Motor neuron (in vitro differentiated cells): Measurements from ENCODE around the gene ERFE. TPM values are rescaled to one million over a fixed set of nuclear protein-coding genes. Genes with fewer than 3 reads are reported as not detected.
"Not testable (repeated sequence)": the region's sequence is repeated elsewhere in the genome, so short reads cannot be mapped to it uniquely, and the experiment has no call there.

Experiments used
- ATAC-seq, 8 experiments: fragments of 200-7000 bp; cut with Tn5 transposase; replicated peaks in 6 of 8; 2 replicates each; pipeline ENCODE4 v1.8.0; 2021; ENCODE audit warnings: mild to moderate bottlenecking in 8 of 8, moderate library complexity in 8 of 8
- H3K27ac ChIP-seq, 2 donors: fragments of 250-450 bp; sonication (Bioruptor Pico); 2 replicates each; pipeline ENCODE4 v1.9.0; 2021; ENCODE audit warnings: antibody characterized with exemption in 2 of 2, mild to moderate bottlenecking in 2 of 2, moderate library complexity in 1 of 2
- H3K4me1 ChIP-seq, 2 donors: fragments of 250-450 bp; sonication (Bioruptor Pico); replicated peaks in 1 of 2; 2 replicates each; pipeline ENCODE4 v1.6.1; 2021; ENCODE audit warnings: antibody characterized with exemption in 2 of 2, mild to moderate bottlenecking in 2 of 2, moderate library complexity in 1 of 2
- H3K4me3 ChIP-seq, 5 donors: fragments of 250-450 bp; sonication (Bioruptor Pico); 2 replicates each; pipeline ENCODE4 v1.9.0; 2021; ENCODE audit warnings: antibody characterized with exemption in 5 of 5, mild to moderate bottlenecking in 5 of 5, moderate library complexity in 4 of 5
- WGBS, 10 experiments: fragments of 450-650 bp; shearing (Covaris generic); methylation state at CpG; one replicate each; pipeline ENCODE4 v1.0.0; 2022; 5-methylcytosine and 5-hydroxymethylcytosine counted together
- in situ Hi-C, 9 experiments: fragments of 400-800 bp; cut with MboI; loops; one replicate each; pipeline ENCODE4 v1.15.0; 2021; ENCODE audit warnings: low sequenced_read_pairs in 9 of 9, low pct_unique_long_range_greater_than_20kb in 2 of 9; ENCODE audit not compliant: unreplicated experiment in 9 of 9
- total RNA-seq, 8 experiments: library from RNA; unstranded; fragments of 300-600 nt; gene quantifications; 2 replicates each; pipeline versions ENCODE4 v1.2.3 to v1.2.4, GENCODE V29; 2022

ERFE gene, protein sequence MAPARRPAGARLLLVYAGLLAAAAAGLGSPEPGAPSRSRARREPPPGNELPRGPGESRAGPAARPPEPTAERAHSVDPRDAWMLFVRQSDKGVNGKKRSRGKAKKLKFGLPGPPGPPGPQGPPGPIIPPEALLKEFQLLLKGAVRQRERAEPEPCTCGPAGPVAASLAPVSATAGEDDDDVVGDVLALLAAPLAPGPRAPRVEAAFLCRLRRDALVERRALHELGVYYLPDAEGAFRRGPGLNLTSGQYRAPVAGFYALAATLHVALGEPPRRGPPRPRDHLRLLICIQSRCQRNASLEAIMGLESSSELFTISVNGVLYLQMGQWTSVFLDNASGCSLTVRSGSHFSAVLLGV
- total RNA-seq = 1 to 10 TPM in 2 of 8 experiments, under 1 TPM in 6; 0.54 to 2.9 (median 0.80) TPM

- no CpG with 5 or more reads among the region's 61 CpGs for WGBS, 10 experiments
- in situ Hi-C loops = no loop called here
- peak within 1 kb of the TSS; percentile 2 to 34 (median 16) for H3K4me3 ChIP-seq
These were observed at the start of gene ERFE for GRCh38 chr2:238158509-238159070. Gene ERFE (plus strand): TSS chr2:238158970. CDS start chr2:238159008, 38 bp downstream.

DNA sequence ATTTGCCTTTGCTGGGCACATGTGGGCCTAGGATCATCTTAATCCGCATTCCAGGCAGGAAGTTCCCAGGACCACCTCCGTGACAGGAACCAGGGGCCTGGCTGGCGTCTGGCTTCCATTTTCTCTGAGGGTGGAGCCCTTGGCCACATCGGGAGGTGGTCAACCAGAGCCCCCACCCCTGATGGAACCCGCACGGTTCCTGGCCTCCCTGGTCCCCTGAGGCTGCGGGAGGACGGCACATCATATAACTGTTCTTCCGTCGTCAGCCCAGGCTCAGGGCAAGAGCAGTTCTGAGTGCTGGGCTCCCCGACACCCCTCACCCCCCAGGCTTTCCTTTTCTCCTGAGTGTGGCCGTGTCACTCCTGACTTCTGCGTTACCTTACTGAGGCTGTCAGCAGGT lies 45.2 kb upstream of the ERFE start:
- Histone ChIP-seq H3K27ac (no peak overlapping the region), H3K4me1 (peaks cover 7 to 9% of the 10 kb centered on the region in 2 donors), H3K4me3 (no peak overlapping the region)
- in situ Hi-C loops = no loop called here
- no peak for ATAC-seq
- WGBS, 10 experiments = 33 to 100% (median 81%) methylated on average over 1 to 10 of the region's 13 CpGs; no CpG with 5 or more reads in 2 of the 10 experiments

More at GRCh38 chr2:238158509-238159070, at the start of gene ERFE:
- ATAC-seq = peak; percentile 55 to 85 (median 68)
- H3K27ac ChIP-seq = no peak within 1 kb of the TSS
- peaks cover 0 to 8% of the 10 kb centered on the region in 2 donors for H3K4me1 ChIP-seq

- 80 to 100% methylated on average over 2 of the region's 16 CpGs; no CpG with 5 or more reads in 8 of the 10 experiments for WGBS, 10 experiments
- Histone ChIP-seq H3K4me1 (peaks cover 0 to 2% of the 10 kb centered on the region in 2 donors), H3K4me3 (no peak overlapping the region), H3K27ac (no peak overlapping the region)
- in situ Hi-C loops = no loop called here
- ATAC-seq = no peak
These were observed 44.4 kb upstream of the ERFE start for GRCh38 chr2:238114331-238114841.

- in situ Hi-C loops = no loop called here
- Histone ChIP-seq H3K4me1 (peaks cover 5 to 6% of the 10 kb centered on the region in 2 donors), H3K4me3 (no peak overlapping the region), H3K27ac (no peak overlapping the region)
- WGBS, 10 experiments = 77 to 100% (median 82%) methylated on average over 2 to 14 of the region's 32 CpGs; no CpG with 5 or more reads in 2 of the 10 experiments
- ATAC-seq = no peak
These were observed 43.7 kb upstream of the ERFE start for GRCh38 chr2:238114851-238115660.

DNA sequence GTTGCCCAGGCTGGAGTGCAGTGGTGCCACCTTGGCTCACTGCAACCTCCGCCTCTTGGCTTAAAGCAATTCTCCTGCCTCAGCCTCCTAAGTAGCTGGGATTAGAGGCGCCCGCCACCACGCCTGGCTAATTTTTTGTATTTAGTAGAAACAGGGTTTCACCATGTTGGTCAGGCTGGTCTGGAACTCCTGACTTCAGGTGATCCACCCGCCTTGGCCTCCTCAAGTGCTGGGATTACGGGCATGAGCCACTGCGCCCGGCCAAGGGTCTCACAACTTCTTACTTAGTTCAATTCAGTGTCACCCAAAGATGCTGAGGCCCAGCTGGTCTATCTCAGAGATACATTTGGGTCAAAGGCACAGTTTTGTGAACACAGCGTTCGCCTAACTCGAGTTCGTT lies 43.1 kb upstream of the ERFE start:
- H3K4me3 ChIP-seq, in situ Hi-C loops, H3K27ac ChIP-seq, ATAC-seq: not testable (repeated sequence)
- H3K4me1 ChIP-seq = peaks cover 9 to 10% of the 10 kb centered on the region in 2 donors
- WGBS, 10 experiments = 80 to 94% (median 89%) methylated on average over 1 to 5 of the region's 12 CpGs; no CpG with 5 or more reads in 4 of the 10 experiments

DNA sequence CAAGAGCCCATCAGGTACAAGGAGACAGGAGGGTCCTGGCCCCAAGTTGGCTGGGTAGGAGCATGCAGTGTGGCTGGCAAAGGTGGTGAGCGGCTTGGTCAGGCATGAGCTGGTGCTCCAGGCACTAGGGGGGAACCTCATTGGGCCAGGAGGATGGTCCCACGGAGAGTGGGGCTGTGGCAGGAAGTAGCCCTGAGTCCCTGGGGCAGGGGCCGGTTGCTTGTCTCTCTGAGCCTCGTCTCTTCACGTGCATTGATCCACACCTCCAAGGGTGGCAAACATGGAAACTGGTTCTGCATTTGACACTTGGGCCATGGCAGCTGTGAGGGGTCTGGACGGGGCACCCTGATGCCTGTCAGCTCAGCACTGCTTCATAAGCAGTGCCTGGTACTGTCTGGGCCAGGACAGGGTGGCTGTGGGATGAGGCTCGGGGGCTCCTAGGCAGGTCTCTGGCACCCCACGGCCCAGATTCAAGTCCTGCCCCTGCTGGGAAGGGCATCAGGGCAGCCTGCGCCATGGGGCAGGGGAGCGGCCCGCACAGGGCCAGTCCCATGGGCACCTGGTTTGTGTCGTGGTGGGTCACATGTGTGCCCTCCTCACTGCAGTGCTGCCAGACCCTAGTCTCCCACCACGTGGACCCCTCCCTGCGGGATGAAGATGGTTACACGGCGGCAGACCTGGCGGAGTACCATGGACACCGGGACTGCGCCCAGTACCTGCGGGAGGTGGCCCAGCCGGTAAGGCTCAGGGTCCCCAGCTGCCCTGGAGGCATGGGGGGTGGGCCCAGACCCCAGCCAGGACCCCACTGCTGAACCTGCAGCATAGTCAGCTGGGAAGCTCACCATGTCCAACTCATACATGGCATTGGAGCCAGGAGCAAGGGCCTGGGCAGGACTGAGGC lies 42.2 kb upstream of the ERFE start:
- in situ Hi-C loops = no loop called here
- ATAC-seq = no peak
- 60 to 89% (median 69%) methylated on average over 1 to 13 of the region's 21 CpGs; no CpG with 5 or more reads in 6 of the 10 experiments for WGBS, 10 experiments

GRCh38 chr2:238117199-238118154 lies 41.3 kb upstream of the ERFE start:
- 10 to 100% (median 41%) methylated on average over 1 to 3 of the region's 11 CpGs; no CpG with 5 or more reads in 2 of the 10 experiments for WGBS, 10 experiments
- no peak overlapping the region for H3K4me3 ChIP-seq

More for the DNA sequence above, 42.2 kb upstream of the ERFE start:
- Histone ChIP-seq H3K27ac (no peak overlapping the region), H3K4me3 (no peak overlapping the region), H3K4me1 (peaks cover 15% of the 10 kb centered on the region in 2 donors)

GRCh38 chr2:238119756-238120462 lies 38.9 kb upstream of the ERFE start:
- WGBS, 10 experiments = 100% methylated on average over 1 of the region's 15 CpGs; no CpG with 5 or more reads in 9 of the 10 experiments
- in situ Hi-C loops = no loop called here
- H3K4me1 ChIP-seq = peaks cover 15 to 18% of the 10 kb centered on the region in 2 donors
- H3K4me3 ChIP-seq = no peak overlapping the region
- peak overlapping the region; percentile 60 to 61 for H3K27ac ChIP-seq
- ATAC-seq = no peak

More at GRCh38 chr2:238117199-238118154, 41.3 kb upstream of the ERFE start:
- ATAC-seq = no peak
- Histone ChIP-seq H3K27ac (no peak overlapping the region), H3K4me1 (peaks cover 15% of the 10 kb centered on the region in 2 donors)
- in situ Hi-C loops = no loop called here

- ATAC-seq = peak; percentile 57 to 98 (median 96)
- 0 to 80% (median 40%) methylated on average over 1 to 3 of the region's 30 CpGs; no CpG with 5 or more reads in 5 of the 10 experiments for WGBS, 10 experiments
- in situ Hi-C loops = no loop called here
- Histone ChIP-seq H3K4me3 (no peak overlapping the region), H3K4me1 (peaks cover 15 to 18% of the 10 kb centered on the region in 2 donors), H3K27ac (peak overlapping the region; percentile 61 to 80)
These were observed 38.1 kb upstream of the ERFE start for GRCh38 chr2:238120463-238121298.
